ENCODE data around the gene TMCO6.

- TF ChIP-seq REST (IDR thresholded peaks at IDR 0.05; ENCODE audit: insufficient read depth in 1 of 2, low read depth in 2 of 2, low read length in 2 of 2) (no peak), POLR2AphosphoS5 (IDR thresholded peaks at IDR 0.05; ENCODE audit: low read depth, low read length) (no peak)
Observed at GRCh38 chr5:140607031-140607430, 32.2 kb upstream of the TMCO6 start.
